Measurements from ENCODE around the gene GLYR1.

GLYR1 gene

DNA sequence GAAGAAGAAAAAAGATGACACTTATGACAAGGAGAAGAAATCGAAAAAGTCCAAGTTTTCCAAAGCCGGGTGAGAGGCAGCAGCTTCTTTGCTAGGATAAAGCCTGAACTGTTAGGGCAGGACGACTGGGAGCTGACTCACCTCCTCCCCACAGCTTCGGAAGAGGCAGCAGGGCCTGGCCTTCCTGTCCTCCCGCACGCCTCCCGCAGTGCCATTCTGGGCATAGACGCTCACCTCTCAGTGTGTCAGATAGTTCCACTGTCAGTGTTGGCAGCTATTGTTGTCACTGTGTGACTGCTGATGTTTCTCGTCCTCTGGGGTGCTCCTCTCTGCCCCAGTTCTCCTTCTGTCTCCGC is 12.8 kb upstream of the GLYR1 start:
- peaks cover 17 to 89% of the 10 kb centered on the region in 2 experiments for H3K36me3 ChIP-seq (ENCODE audit: control insufficient read depth in 2 of 2, insufficient read depth in 1 of 2, low read length in 2 of 2)
- H3K4me3 ChIP-seq (ENCODE audit: low read depth, low read length), result no peak overlapping the region
- ChIA-PET POLR2A (no interaction called here), CTCF (interaction anchor here (0.6 kb wide), 1 partner anchor 274 kb away, joined by 3 read pairs; no protein-coding TSS in a partner anchor)
- TF ChIP-seq ZFP37 (tag by site-specific recombination; IDR thresholded peaks at IDR 0.05), result no peak
- no peak for TF ChIP-seq ZNF654 (tag by site-specific recombination; IDR thresholded peaks at IDR 0.05; ENCODE audit: low read depth)
- no peak for TF ChIP-seq ZNF501 (tag by site-specific recombination; IDR thresholded peaks at IDR 0.05)
- TF ChIP-seq, protein P1, sequence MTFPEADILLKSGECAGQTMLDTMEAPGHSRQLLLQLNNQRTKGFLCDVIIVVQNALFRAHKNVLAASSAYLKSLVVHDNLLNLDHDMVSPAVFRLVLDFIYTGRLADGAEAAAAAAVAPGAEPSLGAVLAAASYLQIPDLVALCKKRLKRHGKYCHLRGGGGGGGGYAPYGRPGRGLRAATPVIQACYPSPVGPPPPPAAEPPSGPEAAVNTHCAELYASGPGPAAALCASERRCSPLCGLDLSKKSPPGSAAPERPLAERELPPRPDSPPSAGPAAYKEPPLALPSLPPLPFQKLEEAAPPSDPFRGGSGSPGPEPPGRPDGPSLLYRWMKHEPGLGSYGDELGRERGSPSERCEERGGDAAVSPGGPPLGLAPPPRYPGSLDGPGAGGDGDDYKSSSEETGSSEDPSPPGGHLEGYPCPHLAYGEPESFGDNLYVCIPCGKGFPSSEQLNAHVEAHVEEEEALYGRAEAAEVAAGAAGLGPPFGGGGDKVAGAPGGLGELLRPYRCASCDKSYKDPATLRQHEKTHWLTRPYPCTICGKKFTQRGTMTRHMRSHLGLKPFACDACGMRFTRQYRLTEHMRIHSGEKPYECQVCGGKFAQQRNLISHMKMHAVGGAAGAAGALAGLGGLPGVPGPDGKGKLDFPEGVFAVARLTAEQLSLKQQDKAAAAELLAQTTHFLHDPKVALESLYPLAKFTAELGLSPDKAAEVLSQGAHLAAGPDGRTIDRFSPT (tag by site-specific recombination; IDR thresholded peaks at IDR 0.05), result no peak
- no peak for TF ChIP-seq GLIS2 (tag by site-specific recombination; IDR thresholded peaks at IDR 0.05)
- TF ChIP-seq WT1 (tag by site-specific recombination; IDR thresholded peaks at IDR 0.05), result no peak
- no peak for TF ChIP-seq ZNF558 (tag by site-specific recombination; IDR thresholded peaks at IDR 0.05)
- no peak for TF ChIP-seq ZNF529 (tag by site-specific recombination; IDR thresholded peaks at IDR 0.05; ENCODE audit: insufficient replicate concordance)
- no peak for TF ChIP-seq ZNF24 (tag by site-specific recombination; IDR thresholded peaks at IDR 0.05)
- TF ChIP-seq ZIC2 (tag by site-specific recombination; IDR thresholded peaks at IDR 0.05), result no peak
- TF ChIP-seq ZNF830 (tag by site-specific recombination; IDR thresholded peaks at IDR 0.05; ENCODE audit: low read depth), result no peak
- H3K27ac ChIP-seq (ENCODE audit: extremely low read depth, low read depth, low read length), result no peak overlapping the region
- H3K9me3 ChIP-seq (ENCODE audit: control insufficient read depth, insufficient read depth, low read depth, low read length), result no peaks in the 10 kb centered on the region
- no peaks in the 10 kb centered on the region for H3K4me1 ChIP-seq (ENCODE audit: control insufficient read depth, insufficient read depth, low read length)

DNA sequence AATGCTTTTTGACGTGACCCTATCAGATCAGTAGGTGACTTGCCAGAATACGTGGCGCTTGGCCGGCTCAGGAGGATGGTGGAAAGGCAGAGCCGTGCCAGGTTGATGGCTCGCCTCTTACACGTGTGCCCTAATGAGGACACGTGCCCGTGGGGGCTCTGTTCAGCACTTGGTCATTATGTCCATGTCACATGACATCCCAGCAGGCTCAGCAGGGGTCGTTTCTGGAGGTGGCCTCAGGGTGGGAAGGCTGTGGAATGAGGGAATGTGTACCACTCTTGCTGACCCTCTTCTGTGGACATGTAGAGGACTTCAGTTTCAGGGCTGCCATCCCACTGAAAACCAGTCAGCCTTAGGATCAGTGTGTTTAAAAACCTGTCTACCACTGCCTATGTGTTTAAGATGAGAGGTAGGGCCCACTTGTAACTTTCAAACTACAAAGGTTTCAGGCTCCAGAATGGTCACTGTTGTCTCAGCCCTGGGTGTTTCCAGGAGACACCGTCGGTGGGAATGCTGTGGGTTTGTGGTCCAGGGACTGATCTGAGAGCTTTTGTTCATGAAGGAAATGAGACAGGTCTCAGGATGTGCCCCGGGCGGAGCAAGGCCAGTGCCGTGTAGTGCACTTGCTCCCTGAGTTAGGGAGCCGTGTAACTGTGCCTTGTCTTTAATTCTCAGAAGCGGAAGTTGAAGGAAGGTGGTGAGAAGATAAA is 12.3 kb upstream of the GLYR1 start:
- Histone ChIP-seq H3K36me3 (ENCODE audit: control insufficient read depth in 2 of 2, insufficient read depth in 1 of 2, low read length in 2 of 2) (peaks cover 17 to 91% of the 10 kb centered on the region in 2 experiments), H3K27ac (ENCODE audit: extremely low read depth, low read depth, low read length) (no peak overlapping the region), H3K4me1 (ENCODE audit: control insufficient read depth, insufficient read depth, low read length) (no peaks in the 10 kb centered on the region), H3K4me3 (ENCODE audit: low read depth, low read length) (no peak overlapping the region), H3K9me3 (ENCODE audit: control insufficient read depth, insufficient read depth, low read depth, low read length) (no peaks in the 10 kb centered on the region)
- POLR2A ChIA-PET, result no interaction called here
- CTCF ChIA-PET, result no interaction called here
- TF ChIP-seq, protein P2, sequence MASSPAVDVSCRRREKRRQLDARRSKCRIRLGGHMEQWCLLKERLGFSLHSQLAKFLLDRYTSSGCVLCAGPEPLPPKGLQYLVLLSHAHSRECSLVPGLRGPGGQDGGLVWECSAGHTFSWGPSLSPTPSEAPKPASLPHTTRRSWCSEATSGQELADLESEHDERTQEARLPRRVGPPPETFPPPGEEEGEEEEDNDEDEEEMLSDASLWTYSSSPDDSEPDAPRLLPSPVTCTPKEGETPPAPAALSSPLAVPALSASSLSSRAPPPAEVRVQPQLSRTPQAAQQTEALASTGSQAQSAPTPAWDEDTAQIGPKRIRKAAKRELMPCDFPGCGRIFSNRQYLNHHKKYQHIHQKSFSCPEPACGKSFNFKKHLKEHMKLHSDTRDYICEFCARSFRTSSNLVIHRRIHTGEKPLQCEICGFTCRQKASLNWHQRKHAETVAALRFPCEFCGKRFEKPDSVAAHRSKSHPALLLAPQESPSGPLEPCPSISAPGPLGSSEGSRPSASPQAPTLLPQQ (tag by site-specific recombination; IDR thresholded peaks at IDR 0.05), result no peak
- TF ChIP-seq ZNF544 (tag by site-specific recombination; IDR thresholded peaks at IDR 0.05) (no peak), ZNF785 (tag by site-specific recombination; IDR thresholded peaks at IDR 0.05) (no peak), ZNF324 (tag by site-specific recombination; IDR thresholded peaks at IDR 0.05) (no peak), ELK4 (IDR thresholded peaks at IDR 0.05; ENCODE audit: borderline replicate concordance, low read depth, low read length) (no peak), ZNF529 (tag by site-specific recombination; IDR thresholded peaks at IDR 0.05; ENCODE audit: insufficient replicate concordance) (no peak), ZNF555 (tag by site-specific recombination; conservative IDR thresholded peaks at IDR 0.05) (no peak), SP7 (tag by site-specific recombination; IDR thresholded peaks at IDR 0.05) (no peak), HOXA7 (CRISPR knock-in tag; IDR thresholded peaks at IDR 0.05; ENCODE audit: borderline replicate concordance) (no peak), ZFHX2 (tag by site-specific recombination; conservative IDR thresholded peaks at IDR 0.05) (no peak), OVOL3 (tag by site-specific recombination; IDR thresholded peaks at IDR 0.05) (no peak), BCL6B (tag by site-specific recombination; IDR thresholded peaks at IDR 0.05) (no peak), ZNF596 (tag by site-specific recombination; IDR thresholded peaks at IDR 0.05) (no peak), ZBTB1 (tag by site-specific recombination; IDR thresholded peaks at IDR 0.05) (no peak), REPIN1 (tag by site-specific recombination; IDR thresholded peaks at IDR 0.05; ENCODE audit: low read depth) (no peak), INSM2 (tag by site-specific recombination; IDR thresholded peaks at IDR 0.05) (no peak)
- TF ChIP-seq, protein P3, sequence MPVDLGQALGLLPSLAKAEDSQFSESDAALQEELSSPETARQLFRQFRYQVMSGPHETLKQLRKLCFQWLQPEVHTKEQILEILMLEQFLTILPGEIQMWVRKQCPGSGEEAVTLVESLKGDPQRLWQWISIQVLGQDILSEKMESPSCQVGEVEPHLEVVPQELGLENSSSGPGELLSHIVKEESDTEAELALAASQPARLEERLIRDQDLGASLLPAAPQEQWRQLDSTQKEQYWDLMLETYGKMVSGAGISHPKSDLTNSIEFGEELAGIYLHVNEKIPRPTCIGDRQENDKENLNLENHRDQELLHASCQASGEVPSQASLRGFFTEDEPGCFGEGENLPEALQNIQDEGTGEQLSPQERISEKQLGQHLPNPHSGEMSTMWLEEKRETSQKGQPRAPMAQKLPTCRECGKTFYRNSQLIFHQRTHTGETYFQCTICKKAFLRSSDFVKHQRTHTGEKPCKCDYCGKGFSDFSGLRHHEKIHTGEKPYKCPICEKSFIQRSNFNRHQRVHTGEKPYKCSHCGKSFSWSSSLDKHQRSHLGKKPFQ (tag by site-specific recombination; IDR thresholded peaks at IDR 0.05), result no peak
